Left ventricle myocardium superior (tissue), 1 donor: ENCODE measurements around the gene MLLT11. TPM values are rescaled to one million over a fixed set of nuclear protein-coding genes. Genes with fewer than 3 reads are reported as not detected.

Experiments
- ATAC-seq: fragments of 200-7000 bp; cut with Tn5 transposase; one replicate; pipeline ENCODE4 v1.9.1; 2020; ENCODE audit warnings: mild to moderate bottlenecking, moderate library complexity
- DNase-seq: peaks from one replicate; pipeline ENCODE4 v3.0.0-alpha.2; 2020
- intact Hi-C: fragments of 100-400 bp; cut with micrococcal nuclease; formaldehyde crosslinking; loops from one replicate; pipeline ENCODE4 v1.11.0; 2022
- long read RNA-seq: library from polyadenylated mRNA; unstranded; transcript quantifications from one replicate; pipeline ENCODE4 v2.0.0, GENCODE V29; 2021
- total RNA-seq: library from RNA; stranded (reverse); fragmentation: NEBNext Ultra II Directional; extraction: Animal tissue kit (Norgen Biotek cat#: 25700); gene quantifications from one replicate; pipeline ENCODE4 v1.2.1, GENCODE V29; 2021
- donor health status: DM: no; HTN: yes; CAD: no; lungs with severe emphysema.

MLLT11 gene, protein sequence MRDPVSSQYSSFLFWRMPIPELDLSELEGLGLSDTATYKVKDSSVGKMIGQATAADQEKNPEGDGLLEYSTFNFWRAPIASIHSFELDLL
- total RNA-seq: 1.8 TPM
- long read RNA-seq, full-length matches to known transcripts: 5 of 6 reads
- long read RNA-seq, partial matches to known transcripts: 1 of 6 reads
- long read RNA-seq, other reads (novel, unspliced or antisense): 0 of 6 reads

DNA sequence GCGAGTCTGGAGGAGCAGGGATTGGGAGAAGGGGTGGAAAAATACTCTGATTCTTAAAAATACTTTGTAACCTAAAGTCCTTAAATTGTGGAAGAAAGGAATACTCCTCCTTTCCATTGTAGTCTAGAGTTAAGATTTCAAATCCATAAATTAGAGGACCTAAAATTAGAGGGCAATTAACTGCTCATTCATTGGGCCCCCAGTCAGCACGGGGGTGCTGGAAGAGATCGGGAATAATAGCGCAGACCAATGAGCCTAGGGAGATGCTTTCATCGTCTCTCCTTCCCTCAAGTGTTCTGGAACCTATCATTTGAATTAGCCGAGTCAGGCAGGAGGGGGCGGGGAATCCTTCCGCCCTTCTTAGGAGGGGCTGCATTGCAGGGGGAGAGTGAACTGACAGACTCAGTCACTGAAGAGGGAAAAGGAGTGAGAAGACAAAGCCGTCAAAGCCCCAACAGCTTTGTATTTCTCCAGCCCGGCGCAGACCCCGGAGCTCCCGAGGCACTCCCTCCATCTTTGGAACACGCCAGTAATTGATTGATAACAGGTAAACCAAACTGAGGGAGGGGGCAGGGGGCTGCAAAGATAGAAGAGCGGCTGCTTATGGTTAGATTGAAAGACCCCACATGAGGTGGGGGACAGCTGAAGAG is at the start of gene MLLT11:
TSS of gene MLLT11 (plus strand) at position 391 of the 650 bp plus-strand sequence. CDS start 6,828 bp downstream, outside the sequence.
- peak; percentile 50 for DNase-seq
- ATAC-seq: peak; percentile 64
- intact Hi-C loops: no loop called here

DNA sequence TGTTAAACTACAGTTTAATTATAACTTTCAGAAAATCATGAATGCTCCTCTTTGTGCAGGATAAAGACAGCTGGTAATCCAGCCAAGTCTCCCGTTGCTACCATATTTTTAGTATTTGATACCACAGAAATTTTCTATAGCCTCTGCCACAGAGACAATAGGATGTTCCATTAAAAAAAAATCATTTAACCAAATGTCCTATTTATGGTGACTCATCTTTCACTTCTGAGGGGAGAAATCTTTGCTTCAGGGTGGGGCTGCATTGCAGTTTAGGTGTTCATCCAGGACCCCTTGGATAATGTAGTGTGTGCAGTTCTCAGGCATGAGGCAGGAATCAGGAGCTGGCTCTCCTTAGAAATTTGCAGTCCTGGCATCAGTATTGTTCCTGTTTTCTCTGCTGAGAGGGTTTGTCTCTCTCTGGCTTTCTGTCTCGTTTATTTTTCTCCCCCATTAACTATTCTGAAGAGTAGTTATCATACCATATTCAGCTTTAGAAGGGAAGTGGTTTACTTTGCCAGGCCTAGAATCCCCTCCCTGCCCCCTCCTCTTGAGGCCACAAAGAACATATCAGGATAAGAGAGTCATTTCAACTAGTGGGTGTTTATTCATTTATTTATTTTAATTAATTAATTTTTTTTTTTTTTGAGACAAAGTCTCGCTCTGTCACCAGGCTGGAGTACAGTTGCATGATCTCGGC is 48.9 kb upstream of the MLLT11 start:
- intact Hi-C loops: no loop called here
- ATAC-seq: no peak
- DNase-seq: no peak

DNA sequence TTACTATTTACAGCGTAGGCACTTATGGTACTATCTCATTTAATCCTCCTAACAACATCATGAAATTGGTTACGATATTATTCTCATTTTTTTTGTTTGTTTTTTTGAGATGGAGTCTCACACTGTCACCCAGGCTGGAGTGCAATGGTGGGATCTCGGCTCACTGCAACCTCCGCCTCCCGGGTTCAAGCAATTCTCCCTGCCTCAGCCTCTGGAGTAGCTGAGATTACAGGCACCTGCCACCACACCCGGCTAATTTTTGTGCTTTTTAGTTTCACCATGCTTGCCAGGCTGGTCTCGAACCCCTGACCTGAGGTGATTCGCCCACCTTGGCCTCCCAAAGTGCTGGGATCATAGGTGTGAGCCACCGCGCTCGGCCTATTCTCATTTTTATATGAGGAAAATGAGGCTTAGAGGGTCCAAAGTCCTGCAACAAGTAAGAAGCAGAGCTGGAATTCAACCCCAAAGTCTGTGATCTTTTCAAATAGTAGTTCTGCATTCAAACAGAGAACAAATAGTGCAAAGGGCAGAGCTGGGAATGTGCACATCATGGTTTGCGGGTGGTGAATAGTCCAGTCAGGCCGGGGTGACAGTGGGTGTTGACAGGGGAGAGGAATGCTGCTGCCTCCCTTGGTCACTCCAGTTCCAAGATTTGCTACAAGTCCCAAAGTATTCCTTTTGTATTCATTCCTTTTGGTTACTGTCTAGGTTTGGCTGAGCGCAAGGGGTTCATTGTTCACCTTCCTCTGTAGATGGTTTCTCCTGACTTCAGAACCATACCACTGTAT is 47.3 kb upstream of the MLLT11 start:
- intact Hi-C loops: no loop called here
- ATAC-seq (peak; percentile 55), DNase-seq (peak; percentile 50)

DNA sequence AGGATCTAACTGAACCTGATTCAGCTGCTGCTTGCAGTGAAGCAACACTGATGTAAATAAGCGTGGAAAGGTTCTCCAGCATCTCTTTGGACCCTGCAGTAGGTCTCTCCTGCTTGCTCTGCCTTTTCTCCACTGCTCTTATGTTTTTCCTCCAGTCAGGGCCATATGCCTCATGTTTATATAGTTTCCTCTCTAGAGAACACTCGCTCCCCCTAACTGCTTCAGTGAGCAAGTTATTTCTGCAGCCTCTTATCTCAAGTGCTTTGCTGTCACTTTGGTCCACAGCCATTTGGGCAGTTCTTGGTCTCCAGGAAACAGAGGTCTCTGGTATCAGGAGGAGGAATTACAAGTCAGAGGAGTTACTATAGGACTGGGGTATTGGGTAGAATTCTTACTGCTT is 46.7 kb upstream of the MLLT11 start:
- DNase-seq (no peak), ATAC-seq (peak; percentile 86)
- intact Hi-C loops: no loop called here

DNA sequence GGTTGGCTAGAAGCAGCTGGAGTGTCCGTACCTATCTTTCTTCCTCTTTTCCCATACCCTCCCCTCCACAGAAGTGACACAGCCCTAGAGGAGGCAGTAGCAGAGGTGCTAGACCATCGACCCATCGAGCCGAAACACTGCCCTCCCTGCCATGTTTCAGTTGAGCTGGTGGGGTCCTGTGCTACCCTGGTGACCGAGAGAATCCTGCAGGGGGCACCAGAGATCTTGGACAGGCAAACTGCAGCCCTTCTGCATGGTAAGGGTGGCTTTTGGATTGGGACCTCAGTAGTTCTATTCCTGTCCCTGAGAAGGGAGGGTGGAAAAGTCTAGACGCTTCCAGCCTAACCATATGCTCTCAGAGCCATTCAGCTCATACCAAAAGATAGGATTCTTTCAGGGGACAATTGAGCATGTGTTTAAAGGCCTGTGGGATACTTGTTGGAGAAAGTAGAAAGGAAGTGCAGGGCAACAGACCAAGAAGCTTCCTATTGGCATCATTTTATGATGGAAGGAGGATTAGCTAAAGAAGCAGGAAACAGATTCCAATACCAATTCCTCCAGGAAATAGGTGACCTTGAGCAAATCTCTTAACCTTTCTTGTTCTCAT is 35.6 kb upstream of the MLLT11 start:
- DNase-seq: peak; percentile 82
- peak; percentile 79 for ATAC-seq
- intact Hi-C loops: no loop called here

DNA sequence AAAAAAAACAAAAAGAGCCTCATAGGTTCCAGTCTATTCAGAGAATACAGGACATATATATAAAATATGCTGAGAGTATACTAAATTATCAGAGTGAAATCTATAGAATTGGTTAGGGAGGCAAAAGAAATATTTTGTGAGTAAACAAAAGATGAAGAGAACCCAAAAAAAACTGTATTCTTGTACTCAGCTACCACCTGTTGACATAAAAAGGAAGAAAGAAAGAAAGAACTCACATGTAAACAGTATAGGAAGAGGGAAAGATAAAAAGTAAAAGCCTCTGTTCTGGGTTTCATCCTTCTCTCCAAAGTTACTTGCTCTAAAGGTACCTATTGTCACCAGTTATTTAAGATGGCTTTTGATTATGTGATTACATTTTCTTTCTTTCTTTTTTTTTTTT is 33.7 kb upstream of the MLLT11 start:
- ATAC-seq: no peak
- intact Hi-C loops: no loop called here
- no peak for DNase-seq

DNA sequence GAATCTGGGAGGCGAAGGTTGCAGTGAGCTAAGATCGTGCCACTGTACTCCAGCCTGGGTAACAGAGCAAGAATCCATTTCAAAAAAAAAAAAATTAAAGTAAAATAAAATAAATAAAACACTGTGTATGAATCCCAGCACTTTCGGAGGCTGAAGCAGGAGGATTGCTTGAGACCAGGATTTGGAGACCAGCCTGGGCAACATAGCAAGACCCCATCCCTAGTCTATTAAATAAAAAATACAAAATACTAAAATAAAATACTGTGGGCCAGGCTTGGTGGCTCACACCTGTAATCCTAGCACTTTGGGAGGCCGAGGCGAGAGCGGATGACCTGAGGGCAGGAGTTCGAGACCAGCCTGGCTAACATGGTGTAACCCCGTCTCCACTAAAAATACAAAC is 28.0 kb upstream of the MLLT11 start:
- intact Hi-C loops: no loop called here
- DNase-seq: no peak
- no peak for ATAC-seq

DNA sequence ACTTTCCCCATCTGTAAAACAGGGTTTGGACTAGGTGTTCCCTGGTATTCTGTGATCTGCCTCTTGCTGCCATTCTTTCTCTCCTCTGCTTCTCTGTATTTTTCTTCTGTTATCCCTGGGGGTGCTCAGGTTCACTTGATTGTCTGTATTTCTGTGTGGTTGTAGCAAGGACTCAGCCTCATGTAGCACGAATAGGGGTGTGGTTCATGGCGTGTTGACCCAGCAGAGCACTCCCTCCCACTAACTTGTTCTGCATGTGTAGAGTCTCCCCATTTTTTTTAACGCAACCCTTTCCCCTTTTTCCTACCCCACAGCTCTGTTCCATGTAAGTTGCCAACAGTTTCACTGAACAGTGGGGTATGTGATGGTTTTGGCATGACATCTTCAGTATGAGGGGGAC is 25.0 kb upstream of the MLLT11 start:
- DNase-seq: no peak
- intact Hi-C loops: no loop called here
- peak; percentile 35 for ATAC-seq

DNA sequence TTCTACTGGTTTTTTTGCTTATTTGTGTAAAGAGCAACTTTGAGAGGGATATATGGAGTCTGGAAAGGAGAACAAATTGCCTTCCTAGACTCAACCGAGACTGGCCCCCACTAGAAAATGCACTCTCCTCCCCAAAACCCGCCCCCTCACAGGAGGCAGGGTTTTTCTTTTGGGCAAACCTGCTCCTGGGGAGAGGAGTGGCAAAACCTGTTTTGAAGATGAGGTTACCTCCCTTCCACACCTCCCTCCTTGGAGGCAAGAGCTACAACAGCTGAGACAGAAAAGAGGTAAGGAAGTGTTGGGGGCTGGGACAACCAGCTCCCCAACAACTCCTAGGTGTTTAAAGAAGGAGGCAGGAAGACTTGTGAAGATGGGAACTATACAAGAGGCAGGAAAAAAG is 23.8 kb upstream of the MLLT11 start, which contains the start of gene BNIPL:
TSS of gene BNIPL (plus strand) at position 231 of the 400 bp plus-strand sequence. CDS start at position 371, 140 bp downstream.
- intact Hi-C loops: no loop called here
- DNase-seq: no peak
- ATAC-seq: no peak

DNA sequence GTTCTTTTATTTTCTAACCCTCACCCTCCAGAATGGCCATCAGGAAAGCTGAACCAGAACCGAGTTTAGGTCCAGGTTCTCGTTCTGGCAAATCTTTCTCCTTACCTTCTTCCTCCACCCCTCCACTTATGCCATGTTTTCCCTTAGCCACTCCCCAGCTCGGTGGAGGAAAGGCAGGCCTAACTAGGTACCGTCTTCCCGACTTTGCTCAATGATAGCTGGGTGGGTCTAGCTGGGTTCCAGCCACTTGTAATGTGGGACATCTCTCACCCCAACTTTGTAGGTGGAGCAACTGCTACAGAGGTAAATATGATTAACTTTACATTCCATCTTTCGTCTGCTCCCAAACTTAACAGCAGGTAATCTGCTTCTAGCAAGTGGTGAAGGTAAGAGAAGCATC is 23.2 kb upstream of the MLLT11 start:
- no peak for DNase-seq
- intact Hi-C loops: no loop called here
- no peak for ATAC-seq

DNA sequence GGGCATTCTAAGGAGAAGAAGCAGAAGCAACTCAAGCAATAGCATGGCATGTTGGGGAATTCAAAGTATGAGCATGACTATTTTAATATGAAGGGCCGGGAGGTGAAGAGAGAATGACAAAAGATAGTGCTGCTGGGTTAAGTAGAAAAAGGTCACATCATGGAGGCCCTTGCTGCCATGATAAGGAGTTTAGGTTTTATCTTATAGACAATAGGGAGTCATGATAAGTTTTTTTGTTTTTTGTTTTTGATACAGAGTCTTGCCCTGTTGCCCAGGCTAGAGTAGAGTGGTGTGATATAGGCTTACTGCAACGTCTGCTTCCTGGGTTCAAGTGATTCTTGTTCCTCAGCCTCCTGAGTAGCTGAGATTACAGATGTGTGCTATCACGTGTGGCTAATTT is 20.7 kb upstream of the MLLT11 start:
- DNase-seq: no peak
- intact Hi-C loops: no loop called here
- no peak for ATAC-seq

DNA sequence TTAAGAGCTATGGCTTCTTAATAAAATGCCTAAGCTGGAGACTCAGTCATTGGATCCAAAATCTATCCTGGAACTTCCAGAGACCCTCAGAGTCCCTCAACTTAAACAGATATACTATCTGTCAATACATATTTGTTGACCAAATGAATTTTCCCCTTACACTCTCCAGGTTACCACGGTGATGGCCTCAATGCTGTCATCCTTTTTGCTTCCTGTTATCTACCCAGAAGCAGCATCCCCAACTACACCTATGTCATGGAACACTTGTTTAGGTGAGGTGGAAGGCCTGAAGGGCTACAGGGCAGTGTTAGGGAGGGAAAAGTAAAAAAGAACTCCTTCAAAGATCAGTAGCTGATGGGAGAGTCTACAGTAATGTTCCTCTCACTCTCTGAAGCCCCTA is 17.0 kb upstream of the MLLT11 start:
- ATAC-seq (no peak), DNase-seq (no peak)
- intact Hi-C loops: no loop called here

DNA sequence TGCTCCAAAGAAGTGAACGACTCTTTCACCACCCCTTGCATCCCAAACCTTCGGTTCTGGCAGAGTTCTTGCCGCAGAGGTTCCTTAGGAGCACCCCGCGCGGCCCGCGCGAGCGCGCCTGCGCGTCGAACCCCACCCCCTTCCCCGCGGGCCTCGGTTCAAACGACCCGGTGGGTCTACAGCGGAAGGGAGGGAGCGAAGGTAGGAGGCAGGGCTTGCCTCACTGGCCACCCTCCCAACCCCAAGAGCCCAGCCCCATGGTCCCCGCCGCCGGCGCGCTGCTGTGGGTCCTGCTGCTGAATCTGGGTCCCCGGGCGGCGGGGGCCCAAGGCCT is 12.6 kb upstream of the MLLT11 start, which contains the start of gene C1orf56:
TSS of gene C1orf56 (plus strand) at position 161 of the 334 bp plus-strand sequence. CDS start at position 258, 97 bp downstream.
- ATAC-seq (peak; percentile 88), DNase-seq (peak; percentile 83)
- intact Hi-C loops: no loop called here

DNA sequence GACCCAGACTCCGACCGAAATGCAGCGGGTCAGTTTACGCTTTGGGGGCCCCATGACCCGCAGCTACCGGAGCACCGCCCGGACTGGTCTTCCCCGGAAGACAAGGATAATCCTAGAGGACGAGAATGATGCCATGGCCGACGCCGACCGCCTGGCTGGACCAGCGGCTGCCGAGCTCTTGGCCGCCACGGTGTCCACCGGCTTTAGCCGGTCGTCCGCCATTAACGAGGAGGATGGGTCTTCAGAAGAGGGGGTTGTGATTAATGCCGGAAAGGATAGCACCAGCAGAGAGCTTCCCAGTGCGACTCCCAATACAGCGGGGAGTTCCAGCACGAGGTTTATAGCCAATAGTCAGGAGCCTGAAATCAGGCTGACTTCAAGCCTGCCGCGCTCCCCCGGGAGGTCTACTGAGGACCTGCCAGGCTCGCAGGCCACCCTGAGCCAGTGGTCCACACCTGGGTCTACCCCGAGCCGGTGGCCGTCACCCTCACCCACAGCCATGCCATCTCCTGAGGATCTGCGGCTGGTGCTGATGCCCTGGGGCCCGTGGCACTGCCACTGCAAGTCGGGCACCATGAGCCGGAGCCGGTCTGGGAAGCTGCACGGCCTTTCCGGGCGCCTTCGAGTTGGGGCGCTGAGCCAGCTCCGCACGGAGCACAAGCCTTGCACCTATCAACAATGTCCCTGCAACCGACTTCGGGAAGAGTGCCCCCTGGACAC is 12.1 kb upstream of the MLLT11 start:
- ATAC-seq: peak; percentile 83
- intact Hi-C loops: no loop called here
- peak; percentile 80 for DNase-seq

DNA sequence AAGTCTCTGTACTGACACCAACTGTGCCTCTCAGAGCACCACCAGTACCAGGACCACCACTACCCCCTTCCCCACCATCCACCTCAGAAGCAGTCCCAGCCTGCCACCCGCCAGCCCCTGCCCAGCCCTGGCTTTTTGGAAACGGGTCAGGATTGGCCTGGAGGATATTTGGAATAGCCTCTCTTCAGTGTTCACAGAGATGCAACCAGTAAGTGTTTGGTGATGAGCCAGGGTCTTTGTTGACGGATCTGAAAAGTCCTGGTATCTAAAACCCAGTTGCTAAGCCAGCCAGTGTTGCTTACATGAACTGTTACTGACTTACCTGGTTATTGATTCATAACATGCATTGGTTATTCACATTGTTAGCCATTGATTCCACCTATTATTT is 11.6 kb upstream of the MLLT11 start:
- no peak for DNase-seq
- intact Hi-C loops: no loop called here
- ATAC-seq: no peak

DNA sequence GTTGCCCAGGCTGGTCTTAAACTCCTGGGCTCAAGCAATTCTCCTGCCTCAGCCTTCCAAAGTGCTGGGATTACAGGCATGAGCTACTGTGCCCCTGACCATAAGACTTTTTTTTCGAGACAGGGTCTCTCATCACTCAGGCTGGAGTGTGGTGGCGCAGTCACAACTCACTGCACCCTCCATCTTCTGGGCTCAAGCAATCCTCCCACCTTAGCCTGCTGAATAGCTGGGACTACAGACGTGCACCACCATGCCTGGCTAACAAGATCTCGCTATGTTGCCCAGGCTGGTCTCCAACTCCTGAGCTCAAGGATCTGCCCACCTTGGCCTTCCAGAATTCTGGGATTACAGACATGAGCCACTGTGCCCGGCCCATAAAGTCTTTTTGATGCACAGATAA is 10.7 kb upstream of the MLLT11 start:
- intact Hi-C loops: no loop called here
- no peak for ATAC-seq

DNA sequence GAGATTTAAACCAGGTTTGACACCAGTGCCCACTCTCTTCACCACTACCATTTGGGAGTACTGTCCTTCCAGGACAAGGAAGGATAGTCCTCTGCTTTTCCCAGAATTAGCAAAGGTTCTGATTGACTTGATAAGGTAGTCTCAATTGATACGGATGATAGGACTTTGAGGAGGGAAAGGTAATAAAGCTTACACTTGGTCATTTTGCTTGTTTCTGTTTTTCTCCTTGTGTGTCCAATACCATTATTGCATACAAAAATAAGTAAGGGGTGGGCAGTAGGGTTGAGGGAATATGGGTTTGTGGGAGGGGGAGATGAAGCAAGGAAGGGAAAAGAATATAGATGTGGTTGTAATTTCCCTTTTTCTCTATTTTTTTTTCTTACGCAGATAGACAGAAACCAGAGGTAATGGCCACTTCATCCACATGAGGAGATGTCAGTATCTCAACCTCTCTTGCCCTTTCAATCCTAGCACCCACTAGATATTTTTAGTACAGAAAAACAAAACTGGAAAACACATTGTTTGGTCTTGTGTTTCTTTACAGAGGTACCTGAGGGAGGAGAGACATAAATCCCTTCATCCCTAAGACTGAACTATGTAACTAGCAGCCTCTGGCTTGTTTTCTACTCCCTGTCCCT is 10.0 kb upstream of the MLLT11 start:
- DNase-seq: no peak
- no peak for ATAC-seq
- intact Hi-C loops: no loop called here

More for the DNA sequence above, 10.7 kb upstream of the MLLT11 start:
- no peak for DNase-seq

DNA sequence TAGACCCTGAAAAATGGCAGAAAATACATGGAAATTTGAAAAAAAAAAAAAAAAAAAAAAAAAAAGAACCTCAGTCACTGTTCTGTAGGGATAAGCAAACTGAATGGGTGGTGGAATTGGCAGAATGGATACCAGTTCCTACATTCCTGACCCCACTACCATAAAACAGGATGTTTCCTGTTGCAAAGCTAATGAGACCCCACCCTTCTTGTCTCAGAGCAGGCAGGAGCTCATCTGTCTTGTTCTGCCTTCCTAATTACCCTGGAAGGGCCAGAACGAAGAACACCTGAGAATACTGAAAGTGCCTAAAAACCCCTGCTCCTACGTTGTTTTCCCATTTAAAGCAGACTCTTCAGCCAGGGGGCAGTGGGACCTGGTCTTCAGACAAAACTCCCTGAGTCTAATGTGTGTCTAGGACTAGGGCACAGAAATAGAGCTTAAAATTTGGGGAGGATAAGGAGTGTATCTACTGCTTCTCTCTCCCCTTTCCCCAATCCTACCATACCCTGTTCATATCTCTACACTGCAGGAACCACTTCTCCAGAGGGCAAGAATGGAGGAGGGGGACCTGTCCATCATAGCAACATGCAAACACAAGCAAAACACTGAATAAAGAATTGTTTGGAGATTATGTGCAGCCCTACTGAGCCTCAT is 8.7 kb upstream of the MLLT11 start:
- DNase-seq (no peak), ATAC-seq (no peak)
- intact Hi-C loops: no loop called here
